MCF 10A (cell line): ENCODE results near the gene MRPL28. TPM values are rescaled to one million over a fixed set of nuclear protein-coding genes. Genes with fewer than 3 reads are reported as not detected.

Experiments
- BruUV-seq: library from RNA; stranded (reverse); fragments of 400-500 nt; replicated peaks from 2 replicates; lab custom pipeline; 2021; lab: Mats Ljungman, UMichigan
- CTCF ChIA-PET: fragments of 300-600 bp; sonication (Branson Sonifier 250); formaldehyde crosslinking; extraction: SDS; loops from one replicate; lab custom pipeline; 2021; ENCODE audit warnings: antibody characterized with exemption, inconsistent platforms; lab: Yijun Ruan, JAX
- POLR2A ChIA-PET: fragments of 300-600, 350-650 bp; sonication (Branson Sonifier 250); formaldehyde crosslinking; extraction: SDS; loops from one replicate; lab custom pipeline; 2020; ENCODE audit warnings: antibody characterized with exemption, inconsistent platforms; lab: Yijun Ruan, JAX
- DNase-seq: peaks from one replicate; pipeline ENCODE4 v3.0.0-alpha.2; 2018; ENCODE audit not compliant: unreplicated experiment
- H3K27ac Mint-ChIP-seq: one replicate; pipeline ENCODE4 v1.8.0; 2022; ENCODE audit warnings: mild to moderate bottlenecking, low read depth, mixed read lengths; ENCODE audit not compliant: unreplicated experiment
- H3K27me3 Mint-ChIP-seq: one replicate; pipeline ENCODE4 v1.8.0; 2022; ENCODE audit warnings: mixed read lengths; ENCODE audit not compliant: insufficient read depth, unreplicated experiment
- H3K36me3 Mint-ChIP-seq: one replicate; pipeline ENCODE4 v1.8.0; 2022; ENCODE audit warnings: mild to moderate bottlenecking, moderate library complexity, mixed read lengths; ENCODE audit not compliant: insufficient read depth, unreplicated experiment
- H3K4me1 Mint-ChIP-seq: one replicate; pipeline ENCODE4 v1.8.0; 2022; ENCODE audit warnings: mixed read lengths; ENCODE audit not compliant: insufficient read depth, unreplicated experiment
- H3K4me3 Mint-ChIP-seq: one replicate; pipeline ENCODE4 v1.8.0; 2022; ENCODE audit warnings: mild to moderate bottlenecking, moderate library complexity, mixed read lengths; ENCODE audit not compliant: unreplicated experiment
- H3K9me3 Mint-ChIP-seq: one replicate; pipeline ENCODE4 v1.8.0; 2022; ENCODE audit warnings: mixed read lengths; ENCODE audit not compliant: unreplicated experiment
- CTCF ChIP-seq: fragments of 200-600 bp; IDR thresholded peaks from one replicate; pipeline ENCODE4 v1.8.0; 2022; ENCODE audit warnings: antibody characterized with exemption, mild to moderate bottlenecking; ENCODE audit not compliant: unreplicated experiment
- intact Hi-C: fragments of 100-400 bp; cut with micrococcal nuclease; formaldehyde crosslinking; loops from 2 replicates; pipeline ENCODE4 v1.14.1; 2022
- total RNA-seq: library from RNA; stranded (reverse); gene quantifications from 2 replicates; pipeline ENCODE4 v1.2.3, GENCODE V29; 2022

The MRPL28 gene
- total RNA-seq, 1 experiment from 2014 or later = 105 TPM

- Mint-ChIP-seq H3K4me3 (no peak overlapping the region), H3K4me1 (no peaks in the 10 kb centered on the region), H3K9me3 (no peaks in the 10 kb centered on the region), H3K36me3 (peaks cover 17% of the 10 kb centered on the region), H3K27ac (no peak overlapping the region), H3K27me3 (no peaks in the 10 kb centered on the region)
- BruUV-seq = no TSS peak
- CTCF ChIA-PET = interaction anchor here (0.6 kb wide), 1 partner anchor 29 kb away, joined by 4 read pairs; no protein-coding TSS in a partner anchor
- no peak for DNase-seq
- intact Hi-C loops = no loop called here
- POLR2A ChIA-PET = no interaction called here
- TF ChIP-seq CTCF = no peak
These were observed 3.7 kb upstream of the MRPL28 start for GRCh38 chr16:373848-374615.

- no peak overlapping the region for H3K27ac Mint-ChIP-seq
- ChIA-PET POLR2A (no interaction called here), CTCF (interaction anchor here (0.5 kb wide), 1 partner anchor 17 kb away, joined by 3 read pairs; no protein-coding TSS in a partner anchor)
- DNase-seq = no peak
- TF ChIP-seq CTCF = no peak
- no TSS peak for BruUV-seq
- peaks cover 20% of the 10 kb centered on the region for H3K36me3 Mint-ChIP-seq
- H3K4me3 Mint-ChIP-seq = no peak overlapping the region
- no peaks in the 10 kb centered on the region for H3K4me1 Mint-ChIP-seq
- intact Hi-C loops = no loop called here
- H3K9me3 Mint-ChIP-seq = no peaks in the 10 kb centered on the region
- H3K27me3 Mint-ChIP-seq = no peaks in the 10 kb centered on the region
These were observed 2.8 kb upstream of the MRPL28 start for GRCh38 chr16:373020-373598.

- intact Hi-C loops = no loop called here
- Mint-ChIP-seq H3K4me1 (no peaks in the 10 kb centered on the region), H3K36me3 (peaks cover 21% of the 10 kb centered on the region), H3K9me3 (no peaks in the 10 kb centered on the region), H3K4me3 (no peak overlapping the region), H3K27me3 (no peaks in the 10 kb centered on the region), H3K27ac (no peak overlapping the region)
- no TSS peak for BruUV-seq
- ChIA-PET CTCF (interaction anchor here (0.5 to 2.2 kb wide), 2 partner anchors 10 to 17 kb away, joined by 3 to 6 read pairs; no protein-coding TSS in a partner anchor), POLR2A (no interaction called here)
- TF ChIP-seq CTCF = no peak
- no peak for DNase-seq
These were observed 2.1 kb upstream of the MRPL28 start for GRCh38 chr16:372302-372983.
